ENCODE measurements around the gene DST.

- TF ChIP-seq MAX (IDR thresholded peaks at IDR 0.05; ENCODE audit: low read depth) (no peak), EP300 (IDR thresholded peaks at IDR 0.05; ENCODE audit: borderline replicate concordance in 1 of 2, low read depth in 1 of 2, low read length in 1 of 2) (no peak), CTCF (IDR thresholded peaks at IDR 0.05) (peak; percentile 83), TEAD4 (IDR thresholded peaks at IDR 0.05; ENCODE audit: borderline replicate concordance, insufficient read depth) (no peak), PBX3 (IDR thresholded peaks at IDR 0.05) (no peak), RXRA (IDR thresholded peaks at IDR 0.05; ENCODE audit: borderline replicate concordance, low read depth) (no peak), EZH2phosphoT487 (IDR thresholded peaks at IDR 0.05; ENCODE audit: borderline replicate concordance, low read depth) (no peak), TCF12 (IDR thresholded peaks at IDR 0.05) (no peak), MXI1 (IDR thresholded peaks at IDR 0.05; ENCODE audit: low read depth, low read length) (no peak), NRF1 (IDR thresholded peaks at IDR 0.05; ENCODE audit: low read depth, low read length) (no peak)
These were observed 47.1 kb downstream of the DST start for GRCh38 chr6:56595490-56596122.

Data from SK-N-SH (cell line).